Stimulated activated naive CD4-positive, alpha-beta T cell (primary cell): Measurements from ENCODE around the gene SIGLEC14.

Experiments used
- DNase-seq, 6 experiments: peaks; one replicate each; lab custom pipeline; 2025; lab: John Stamatoyannopoulos, UW

SIGLEC14 gene

DNA sequence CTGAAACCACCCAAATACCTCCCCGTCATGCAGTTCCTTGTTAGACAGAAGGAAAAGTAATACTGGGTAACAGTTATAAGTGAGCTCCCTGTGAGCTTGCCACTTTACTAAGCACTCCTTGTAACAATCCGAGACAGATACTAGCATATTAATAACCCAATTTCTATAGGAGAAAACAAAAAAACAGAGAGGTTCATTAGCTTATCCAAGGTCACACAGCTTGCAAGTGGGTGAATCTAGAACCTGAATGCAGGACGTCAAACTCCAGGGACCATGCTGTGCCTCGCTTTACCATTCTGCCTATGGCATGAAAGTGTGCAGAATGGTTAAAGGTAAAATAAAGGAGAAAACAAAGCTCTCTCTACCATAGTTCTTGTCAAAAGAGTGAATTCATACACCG is 31.8 kb downstream of the SIGLEC14 start:
- no peak for DNase-seq

DNA sequence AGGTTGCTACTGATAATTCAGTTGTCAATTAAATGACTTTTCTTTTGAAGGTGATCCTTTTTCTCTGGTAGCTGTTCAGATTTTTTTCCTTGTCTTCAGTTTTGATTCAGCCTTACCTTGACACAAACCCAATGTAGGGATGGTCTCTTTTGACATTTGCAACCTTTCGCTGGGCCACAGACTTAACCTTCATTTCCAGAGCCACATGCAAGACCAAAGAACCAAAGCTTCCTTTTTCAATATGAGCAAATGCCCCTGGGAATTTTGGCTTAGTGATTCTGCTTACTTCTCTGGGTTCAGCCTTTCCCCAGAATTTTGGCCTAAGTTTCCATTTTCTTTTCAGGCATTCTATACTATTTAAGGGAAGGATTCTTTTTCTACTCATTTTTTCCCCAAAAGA is 36.0 kb downstream of the SIGLEC14 start:
- DNase-seq: no peak

DNA sequence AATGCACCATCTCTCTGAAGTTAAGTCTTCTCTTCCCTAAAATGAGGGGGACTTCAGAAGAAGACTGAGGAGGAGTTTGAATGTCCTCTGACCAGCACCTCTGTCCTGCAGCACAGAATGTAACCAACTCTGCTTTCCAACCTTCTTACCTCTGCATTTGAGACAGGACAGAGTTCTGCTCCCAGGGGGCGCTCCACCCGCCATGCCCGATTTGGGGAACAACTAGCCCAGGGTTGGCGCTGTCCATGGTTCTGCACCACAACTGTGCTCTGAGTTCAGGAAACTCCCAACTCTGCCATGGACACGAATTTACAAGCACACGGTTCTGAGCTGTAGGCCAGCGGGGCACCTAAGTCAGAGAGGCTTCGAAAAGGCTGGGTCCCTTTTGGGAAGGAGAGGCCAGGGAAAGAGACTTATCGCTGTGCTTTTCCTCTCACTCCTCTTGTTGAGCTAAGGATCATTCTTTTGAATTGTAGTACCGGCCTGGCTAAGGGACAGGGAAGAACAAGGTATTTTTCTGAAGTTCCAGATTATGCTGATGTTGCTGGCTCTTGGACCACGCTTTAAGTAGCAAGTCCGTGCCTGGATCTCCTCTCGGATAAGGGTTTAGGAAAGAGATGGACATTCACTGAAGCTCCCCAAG is 38.6 kb downstream of the SIGLEC14 start:
- peak in 5 of 6 experiments; percentile 11 to 38 (median 18) for DNase-seq

DNA sequence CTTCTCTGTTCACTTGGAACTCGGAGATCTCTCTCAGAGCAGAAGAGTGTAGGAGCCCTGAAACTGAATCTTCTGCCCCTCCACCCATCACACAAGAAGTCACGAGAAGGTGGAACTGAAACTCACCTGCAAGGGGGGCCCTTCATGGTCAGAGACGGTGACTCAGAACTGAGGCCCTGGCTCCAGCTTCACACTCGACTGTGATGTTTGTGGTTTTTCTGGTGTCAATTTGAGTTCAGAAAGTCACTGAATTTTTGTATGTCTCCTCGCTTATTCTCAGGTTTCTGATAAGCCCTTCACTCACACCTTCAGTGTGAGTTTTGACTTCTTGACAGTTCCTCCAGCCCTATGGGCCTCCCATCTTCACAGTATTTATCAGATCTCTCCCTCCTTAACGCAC is 39.5 kb downstream of the SIGLEC14 start:
- DNase-seq: no peak

DNA sequence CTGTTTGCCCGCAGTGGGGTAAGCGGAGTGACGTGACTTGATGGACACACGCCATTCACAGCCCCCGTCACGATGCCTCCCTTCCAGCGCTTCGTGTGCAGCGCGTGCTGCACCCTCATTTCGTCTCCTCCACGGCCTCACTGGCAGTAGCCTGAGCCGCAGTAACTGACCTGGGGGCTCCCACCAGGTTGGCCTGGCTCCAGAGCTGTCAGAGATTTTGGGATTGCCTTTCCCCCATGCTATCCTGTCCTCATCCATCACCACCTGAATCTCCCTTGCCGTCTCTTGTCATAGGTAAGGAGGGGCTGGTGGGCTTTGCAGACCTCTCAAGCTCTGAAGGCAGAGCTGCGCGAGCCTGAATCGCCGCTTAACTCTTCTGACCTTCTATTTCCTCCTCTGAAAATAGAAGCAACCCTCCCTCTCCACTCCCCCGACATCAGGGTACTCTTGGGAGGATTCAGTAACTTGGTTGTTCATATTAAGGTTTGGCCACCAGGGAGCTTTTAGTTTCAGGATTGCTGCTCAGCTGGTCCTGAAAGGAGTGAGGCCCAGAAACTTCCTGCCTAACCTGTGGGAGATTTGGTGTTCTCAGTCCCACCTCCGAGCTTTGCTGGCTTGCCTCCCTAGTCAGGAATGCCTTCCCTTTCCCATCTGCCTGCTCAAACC is 44.3 kb downstream of the SIGLEC14 start:
- DNase-seq: no peak

DNA sequence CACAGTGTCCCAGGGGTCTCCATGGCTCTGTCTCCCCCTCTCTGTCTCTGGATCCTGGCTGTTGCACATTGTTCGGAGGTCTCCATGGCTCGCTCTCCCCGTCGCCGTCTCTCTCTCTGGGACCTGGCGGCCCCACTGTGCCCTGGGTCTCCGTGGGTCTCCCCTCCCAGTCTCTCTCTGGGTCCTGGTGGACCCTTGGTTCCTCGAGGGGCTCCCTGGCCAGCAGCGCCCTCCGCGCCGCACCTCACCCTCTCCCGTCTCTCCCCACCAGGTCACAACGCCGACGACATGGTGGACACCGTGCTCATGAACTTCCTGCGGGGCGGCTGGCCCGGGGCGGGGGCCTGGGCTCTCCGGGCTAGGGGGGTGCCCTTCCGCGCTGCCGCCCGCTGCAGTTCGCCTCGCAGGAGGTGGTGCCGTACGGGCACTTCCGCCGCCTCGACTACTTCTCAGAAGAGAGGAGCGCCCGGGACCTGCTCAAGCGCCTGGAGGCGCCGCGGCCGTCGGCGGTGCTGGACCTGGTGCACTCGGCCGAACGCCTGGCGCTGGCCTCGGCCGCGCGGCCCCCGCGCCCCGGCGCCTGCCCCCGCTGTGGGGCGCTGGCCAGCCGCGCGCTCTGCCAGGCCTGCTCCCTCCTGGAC is 45.6 kb downstream of the SIGLEC14 start:
- DNase-seq: no peak

DNA sequence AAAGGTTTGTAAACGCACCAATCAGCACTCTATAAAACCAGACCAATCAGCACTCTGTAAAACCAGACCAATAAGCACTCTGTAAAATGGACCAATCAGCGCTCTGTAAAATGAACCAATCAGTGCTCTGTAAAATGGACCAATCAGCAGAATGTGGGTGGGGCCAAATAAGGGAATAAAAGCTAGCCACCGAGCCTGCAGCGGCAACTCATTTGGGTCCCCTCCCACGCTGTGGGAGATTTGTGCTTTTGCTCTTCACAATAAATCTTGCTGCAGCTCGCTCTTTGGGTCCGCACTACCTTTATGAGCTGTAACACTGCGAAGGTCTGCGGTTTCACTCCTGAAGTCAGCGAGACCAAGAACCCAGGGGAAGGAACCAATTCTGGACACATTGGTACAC is 47.5 kb downstream of the SIGLEC14 start:
- no peak for DNase-seq

DNA sequence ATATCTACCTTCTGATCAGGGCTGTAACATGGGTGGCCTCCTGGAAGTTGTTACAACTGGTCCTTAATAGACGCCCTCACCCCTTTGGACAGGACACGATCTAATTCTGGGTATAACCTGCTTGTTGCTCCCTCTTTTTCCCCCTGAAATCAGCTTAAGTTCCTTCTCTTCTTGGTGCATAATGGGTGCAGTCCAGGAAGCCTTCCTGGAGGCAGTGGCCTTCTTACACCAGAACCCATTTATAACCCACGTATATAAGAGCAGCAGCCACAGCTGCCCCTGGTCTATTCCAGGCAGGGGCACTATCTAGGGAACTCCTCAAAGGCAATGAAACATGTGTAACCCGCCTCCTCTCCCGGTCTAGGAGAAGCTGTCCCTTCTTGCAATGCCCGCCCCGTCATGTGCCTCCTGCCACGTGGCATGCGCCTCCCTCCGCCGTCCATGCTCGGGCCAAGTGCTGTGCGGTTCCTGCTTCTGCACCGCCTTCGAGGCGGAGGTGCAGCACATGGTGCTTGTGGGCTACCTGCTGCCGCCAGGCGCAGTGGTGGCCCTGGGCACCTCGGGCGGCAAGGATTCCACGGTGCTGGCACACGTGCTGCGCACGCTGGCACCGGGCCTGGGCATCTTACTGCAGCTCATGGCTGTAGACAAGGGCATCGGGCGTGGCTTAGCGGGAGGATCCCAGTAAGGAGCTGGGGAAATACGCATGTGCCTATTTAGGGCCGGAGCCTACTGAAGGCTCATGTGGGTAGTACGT is 48.3 kb downstream of the SIGLEC14 start:
- no peak for DNase-seq

DNA sequence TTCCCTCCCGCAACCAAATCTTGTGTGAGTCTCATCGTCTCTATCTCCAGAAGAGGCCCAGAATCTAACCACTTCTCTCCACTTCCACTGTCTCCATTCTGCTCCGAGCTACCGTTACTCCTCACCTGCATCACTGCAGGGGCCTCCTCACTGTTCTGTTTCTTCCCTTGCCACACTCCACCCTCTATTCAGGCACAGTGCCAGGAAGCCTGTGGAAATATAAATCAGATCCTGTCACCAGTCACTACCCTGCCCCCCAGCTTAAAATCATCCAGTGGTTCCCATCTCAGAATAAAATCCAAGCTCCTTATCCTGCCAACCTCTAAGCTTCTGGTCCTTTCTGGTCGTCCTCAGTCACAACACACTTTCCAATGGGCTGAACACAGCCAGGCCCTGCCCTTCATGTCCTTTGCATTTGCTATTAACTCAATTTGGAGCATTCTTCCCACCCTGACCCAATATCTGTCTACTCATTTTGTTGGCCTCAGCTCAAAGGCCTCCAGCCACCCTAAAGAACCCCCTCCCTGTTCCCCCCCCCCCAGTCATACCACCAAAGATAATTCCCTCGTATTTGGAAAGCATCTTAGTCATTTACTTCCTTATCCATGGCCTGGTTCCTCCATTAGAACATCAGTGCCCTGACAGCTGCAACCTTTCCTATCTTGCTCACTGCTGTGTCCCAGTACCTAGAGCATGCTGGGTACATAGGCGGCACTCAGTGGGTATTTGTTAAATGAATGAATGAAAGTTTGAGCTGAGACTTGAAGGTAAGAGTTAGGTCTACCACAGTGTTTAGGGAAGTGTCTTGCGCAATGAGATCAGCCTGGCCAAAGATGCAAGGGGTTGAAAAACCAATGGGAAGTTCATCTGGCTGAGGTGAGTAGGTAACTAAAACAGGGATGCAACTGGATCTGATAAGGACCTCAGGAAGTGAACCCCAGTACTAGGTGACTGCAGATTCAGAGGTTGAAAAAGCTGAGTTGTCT is 51.1 kb downstream of the SIGLEC14 start:
- no peak for DNase-seq

DNA sequence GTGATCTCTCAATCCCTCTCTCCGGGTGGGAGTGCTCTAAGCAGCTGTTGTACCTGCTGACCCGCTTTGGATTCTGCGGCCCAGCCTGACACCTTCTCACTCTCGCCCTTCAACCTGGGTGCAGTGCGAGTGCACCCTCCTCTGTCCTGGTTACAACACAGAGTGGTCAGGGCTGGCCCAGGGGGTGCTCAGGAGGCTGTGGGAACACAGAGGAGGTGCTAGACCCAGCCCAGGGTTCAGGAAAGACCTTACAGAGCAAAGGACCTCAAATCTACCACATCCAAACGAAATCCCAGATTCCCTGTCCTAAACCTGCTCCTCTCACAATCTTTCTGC is 51.9 kb downstream of the SIGLEC14 start:
- DNase-seq: no peak

DNA sequence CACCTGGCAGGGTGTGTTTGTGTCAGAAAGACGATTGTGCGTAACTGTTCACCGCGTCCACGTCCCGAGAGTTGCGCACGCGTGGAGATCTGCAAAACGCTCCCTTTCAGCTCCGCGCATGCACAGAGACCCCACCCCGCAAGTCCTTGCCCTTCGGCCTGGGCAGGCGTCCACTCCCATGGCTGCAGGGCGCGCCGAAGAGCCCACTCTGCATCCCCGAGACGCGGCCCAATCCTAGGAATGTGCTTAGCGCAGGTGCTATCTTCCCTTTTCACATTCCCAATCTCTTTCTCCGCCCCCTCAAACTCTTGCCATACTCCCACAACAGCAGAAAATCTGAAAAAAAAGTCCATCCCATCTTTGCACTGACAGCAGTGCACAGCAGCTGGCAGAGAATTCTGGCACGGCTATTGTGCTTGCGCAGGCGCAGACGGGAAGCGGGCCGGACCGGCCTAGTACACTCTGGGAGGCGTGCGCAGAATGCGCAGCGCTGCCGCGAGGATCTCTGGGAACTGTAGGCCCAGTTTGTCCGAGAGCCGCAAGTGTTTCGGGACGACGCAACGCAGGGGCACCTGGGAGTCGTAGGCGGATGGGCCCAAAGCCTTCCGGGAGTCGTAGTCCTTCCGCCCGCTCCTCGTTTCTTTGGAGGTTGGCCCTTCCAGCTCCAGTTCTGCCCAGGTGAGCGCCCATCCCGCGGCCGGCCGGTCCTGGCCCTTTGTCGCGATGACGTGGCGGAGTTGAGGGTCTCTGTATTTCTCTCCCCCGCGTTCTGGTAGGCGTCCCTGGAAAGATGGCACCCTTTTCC is 52.5 kb downstream of the SIGLEC14 start:
- DNase-seq: peak; percentile 86 to 96 (median 90)

DNA sequence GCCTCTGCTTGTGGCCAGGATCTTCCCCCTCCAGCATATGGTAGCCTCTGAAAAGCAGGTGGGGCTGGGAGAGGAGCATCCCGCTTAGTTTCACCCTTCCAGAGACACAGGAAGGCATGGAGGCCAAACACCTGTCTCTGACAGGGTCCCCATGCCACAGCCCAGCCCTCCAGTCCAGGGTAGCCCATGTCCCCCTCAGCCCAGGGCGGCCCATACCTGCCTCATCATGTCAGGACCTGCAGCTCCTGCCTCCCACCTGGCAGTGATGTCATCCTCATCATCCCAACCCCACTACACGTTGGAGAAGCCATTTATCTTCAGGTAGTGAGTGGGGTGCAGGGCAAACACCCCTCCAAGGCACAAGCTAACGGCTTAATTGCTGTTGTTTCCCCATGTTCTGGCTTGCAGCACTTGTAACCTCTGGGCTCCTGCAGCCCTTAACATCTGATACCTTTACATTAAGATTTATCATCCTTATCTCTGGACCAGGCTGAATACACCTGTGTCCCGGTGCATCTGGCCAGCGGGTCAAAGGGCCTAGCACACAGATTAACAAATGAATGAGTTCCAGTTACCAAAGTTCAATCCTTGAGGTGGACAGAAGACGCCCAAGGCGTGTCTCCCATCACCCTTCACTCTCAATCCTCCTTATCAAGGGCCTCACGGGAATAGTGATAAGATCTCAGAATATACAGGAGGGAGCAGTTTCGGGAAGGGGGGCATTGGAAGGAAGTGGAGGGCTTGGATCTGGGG is 53.3 kb downstream of the SIGLEC14 start:
- DNase-seq: no peak
